HepG2 (cell line): ENCODE measurements around the gene CSNK1D. TPM values are rescaled to one million over a fixed set of nuclear protein-coding genes. Genes with fewer than 3 reads are reported as not detected.

ENCODE experiments used
- RORA ChIP-seq: sonication (generic); formaldehyde crosslinking; IDR thresholded peaks from 2 replicates; pipeline ENCODE4 v1.5.0; 2020; ENCODE audit warnings: mild to moderate bottlenecking, missing genetic modification reagents, moderate library complexity
- ZC3H13 ChIP-seq: sonication (generic); formaldehyde crosslinking; IDR thresholded peaks from 2 replicates; pipeline ENCODE4 v1.8.1; 2023; ENCODE audit warnings: mild to moderate bottlenecking, missing genetic modification reagents, moderate library complexity
- ZNF546 ChIP-seq: sonication (generic); formaldehyde crosslinking; conservative IDR thresholded peaks from 2 replicates; pipeline ENCODE4 v1.8.1; 2023; ENCODE audit warnings: mild to moderate bottlenecking, missing genetic modification reagents
- polyA plus RNA-seq, 8 experiments: library from polyadenylated mRNA; depleted of rRNA in 3 of 8; stranded (reverse) in 7 of 8; unstranded in 1 of 8; fragments of >200 nt; fragmentation: Illumina TruSeq in 4 of 8; extraction: Trizol in 4 of 8; gene quantifications; 2 replicates each; pipeline versions ENCODE4 v1.2.1 to v1.2.3, GENCODE V29; 2011 to 2016; ENCODE audit warnings: low read depth in 4 of 8, missing spikeins in 1 of 8, mixed read lengths in 1 of 8; ENCODE audit not compliant: insufficient read depth in 1 of 8
- total RNA-seq, 5 experiments: library from RNA; depleted of rRNA; stranded (reverse); fragments of >200 nt; fragmentation: Illumina TruSeq; extraction: Trizol; gene quantifications; 2 replicates each; pipeline ENCODE4 v1.2.3, GENCODE V29; 2016; ENCODE audit warnings: low read depth in 1 of 5
- TF ChIP-seq, protein P1 (sequence below): sonication (generic); formaldehyde crosslinking; IDR thresholded peaks from 2 replicates; pipeline ENCODE4 v1.5.0; 2020; ENCODE audit warnings: mild to moderate bottlenecking, missing genetic modification reagents, borderline replicate concordance
- TF ChIP-seq, protein P2 (sequence below): IDR thresholded peaks from 2 replicates; pipeline ENCODE4 v1.6.1; 2016; ENCODE audit warnings: missing genetic modification reagents, missing compliant biosample characterization
- TF ChIP-seq, protein P3 (sequence below): sonication (generic); formaldehyde crosslinking; IDR thresholded peaks from 2 replicates; pipeline ENCODE4 v1.4.0; 2020; ENCODE audit warnings: mild to moderate bottlenecking, missing genetic modification reagents
- TF ChIP-seq, protein P4 (sequence below): sonication (generic); formaldehyde crosslinking; IDR thresholded peaks from 2 replicates; pipeline ENCODE4 v1.8.0; 2022; ENCODE audit warnings: mild to moderate bottlenecking, missing genetic modification reagents; ENCODE audit not compliant: insufficient replicate concordance
- TF ChIP-seq, protein P5 (sequence below): sonication (generic); formaldehyde crosslinking; IDR thresholded peaks from 2 replicates; pipeline ENCODE4 v1.4.0; 2020; ENCODE audit warnings: mild to moderate bottlenecking, missing genetic modification reagents

CSNK1D gene
- total and polyA plus RNA-seq, 2 of the 13 experiments (the other 11 are each of a cell fraction or from before 2014, with no cell fraction given) = 31.5 to 128 TPM

DNA sequence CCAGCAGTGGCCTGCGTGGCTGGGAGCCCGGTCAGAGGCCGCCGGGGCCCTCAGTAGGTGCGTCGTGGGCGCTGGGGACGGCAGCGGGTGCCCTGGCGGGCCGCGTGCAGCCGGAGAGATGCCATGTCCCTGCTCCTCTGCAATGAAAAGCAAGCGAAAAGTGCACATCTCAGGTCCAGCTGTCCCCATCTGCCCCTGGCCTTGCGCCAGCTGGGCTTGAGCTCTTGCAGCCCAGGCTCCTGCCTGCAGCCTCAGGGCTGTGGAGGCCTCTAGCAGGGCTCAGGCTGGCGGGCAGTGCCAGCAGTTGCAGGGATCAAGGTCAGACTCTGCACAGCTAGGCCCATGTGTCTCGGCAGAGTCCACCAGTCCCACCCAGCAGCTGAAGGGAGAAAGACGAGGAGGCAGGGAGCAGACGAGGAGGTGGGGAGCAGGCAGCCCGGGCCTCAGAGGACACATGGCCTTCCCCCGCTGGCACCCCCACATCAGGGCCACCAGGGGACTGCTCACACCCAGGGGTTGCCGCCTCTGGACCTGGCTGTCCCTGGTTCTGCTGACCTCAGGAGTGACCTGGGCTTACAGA is 33.5 kb downstream of the CSNK1D start (continued):
- TF ChIP-seq, protein P1, sequence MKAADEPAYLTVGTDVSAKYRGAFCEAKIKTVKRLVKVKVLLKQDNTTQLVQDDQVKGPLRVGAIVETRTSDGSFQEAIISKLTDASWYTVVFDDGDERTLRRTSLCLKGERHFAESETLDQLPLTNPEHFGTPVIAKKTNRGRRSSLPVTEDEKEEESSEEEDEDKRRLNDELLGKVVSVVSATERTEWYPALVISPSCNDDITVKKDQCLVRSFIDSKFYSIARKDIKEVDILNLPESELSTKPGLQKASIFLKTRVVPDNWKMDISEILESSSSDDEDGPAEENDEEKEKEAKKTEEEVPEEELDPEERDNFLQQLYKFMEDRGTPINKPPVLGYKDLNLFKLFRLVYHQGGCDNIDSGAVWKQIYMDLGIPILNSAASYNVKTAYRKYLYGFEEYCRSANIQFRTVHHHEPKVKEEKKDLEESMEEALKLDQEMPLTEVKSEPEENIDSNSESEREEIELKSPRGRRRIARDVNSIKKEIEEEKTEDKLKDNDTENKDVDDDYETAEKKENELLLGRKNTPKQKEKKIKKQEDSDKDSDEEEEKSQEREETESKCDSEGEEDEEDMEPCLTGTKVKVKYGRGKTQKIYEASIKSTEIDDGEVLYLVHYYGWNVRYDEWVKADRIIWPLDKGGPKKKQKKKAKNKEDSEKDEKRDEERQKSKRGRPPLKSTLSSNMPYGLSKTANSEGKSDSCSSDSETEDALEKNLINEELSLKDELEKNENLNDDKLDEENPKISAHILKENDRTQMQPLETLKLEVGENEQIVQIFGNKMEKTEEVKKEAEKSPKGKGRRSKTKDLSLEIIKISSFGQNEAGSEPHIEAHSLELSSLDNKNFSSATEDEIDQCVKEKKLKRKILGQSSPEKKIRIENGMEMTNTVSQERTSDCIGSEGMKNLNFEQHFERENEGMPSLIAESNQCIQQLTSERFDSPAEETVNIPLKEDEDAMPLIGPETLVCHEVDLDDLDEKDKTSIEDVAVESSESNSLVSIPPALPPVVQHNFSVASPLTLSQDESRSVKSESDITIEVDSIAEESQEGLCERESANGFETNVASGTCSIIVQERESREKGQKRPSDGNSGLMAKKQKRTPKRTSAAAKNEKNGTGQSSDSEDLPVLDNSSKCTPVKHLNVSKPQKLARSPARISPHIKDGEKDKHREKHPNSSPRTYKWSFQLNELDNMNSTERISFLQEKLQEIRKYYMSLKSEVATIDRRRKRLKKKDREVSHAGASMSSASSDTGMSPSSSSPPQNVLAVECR (CRISPR knock-in tag) = peak; percentile 75
- TF ChIP-seq, protein P2, sequence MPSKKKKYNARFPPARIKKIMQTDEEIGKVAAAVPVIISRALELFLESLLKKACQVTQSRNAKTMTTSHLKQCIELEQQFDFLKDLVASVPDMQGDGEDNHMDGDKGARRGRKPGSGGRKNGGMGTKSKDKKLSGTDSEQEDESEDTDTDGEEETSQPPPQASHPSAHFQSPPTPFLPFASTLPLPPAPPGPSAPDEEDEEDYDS = no peak
- TF ChIP-seq, protein P3, sequence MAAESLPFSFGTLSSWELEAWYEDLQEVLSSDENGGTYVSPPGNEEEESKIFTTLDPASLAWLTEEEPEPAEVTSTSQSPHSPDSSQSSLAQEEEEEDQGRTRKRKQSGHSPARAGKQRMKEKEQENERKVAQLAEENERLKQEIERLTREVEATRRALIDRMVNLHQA (CRISPR knock-in tag) = no peak
- TF ChIP-seq ZNF546 (CRISPR knock-in tag) (no peak), ZC3H13 (peak; percentile 92; the same call in 1 of the 2 replicates), RORA (CRISPR knock-in tag) (no peak)
- TF ChIP-seq, protein P4, sequence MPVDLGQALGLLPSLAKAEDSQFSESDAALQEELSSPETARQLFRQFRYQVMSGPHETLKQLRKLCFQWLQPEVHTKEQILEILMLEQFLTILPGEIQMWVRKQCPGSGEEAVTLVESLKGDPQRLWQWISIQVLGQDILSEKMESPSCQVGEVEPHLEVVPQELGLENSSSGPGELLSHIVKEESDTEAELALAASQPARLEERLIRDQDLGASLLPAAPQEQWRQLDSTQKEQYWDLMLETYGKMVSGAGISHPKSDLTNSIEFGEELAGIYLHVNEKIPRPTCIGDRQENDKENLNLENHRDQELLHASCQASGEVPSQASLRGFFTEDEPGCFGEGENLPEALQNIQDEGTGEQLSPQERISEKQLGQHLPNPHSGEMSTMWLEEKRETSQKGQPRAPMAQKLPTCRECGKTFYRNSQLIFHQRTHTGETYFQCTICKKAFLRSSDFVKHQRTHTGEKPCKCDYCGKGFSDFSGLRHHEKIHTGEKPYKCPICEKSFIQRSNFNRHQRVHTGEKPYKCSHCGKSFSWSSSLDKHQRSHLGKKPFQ (CRISPR knock-in tag) = peak; percentile 79
- TF ChIP-seq, protein P5, sequence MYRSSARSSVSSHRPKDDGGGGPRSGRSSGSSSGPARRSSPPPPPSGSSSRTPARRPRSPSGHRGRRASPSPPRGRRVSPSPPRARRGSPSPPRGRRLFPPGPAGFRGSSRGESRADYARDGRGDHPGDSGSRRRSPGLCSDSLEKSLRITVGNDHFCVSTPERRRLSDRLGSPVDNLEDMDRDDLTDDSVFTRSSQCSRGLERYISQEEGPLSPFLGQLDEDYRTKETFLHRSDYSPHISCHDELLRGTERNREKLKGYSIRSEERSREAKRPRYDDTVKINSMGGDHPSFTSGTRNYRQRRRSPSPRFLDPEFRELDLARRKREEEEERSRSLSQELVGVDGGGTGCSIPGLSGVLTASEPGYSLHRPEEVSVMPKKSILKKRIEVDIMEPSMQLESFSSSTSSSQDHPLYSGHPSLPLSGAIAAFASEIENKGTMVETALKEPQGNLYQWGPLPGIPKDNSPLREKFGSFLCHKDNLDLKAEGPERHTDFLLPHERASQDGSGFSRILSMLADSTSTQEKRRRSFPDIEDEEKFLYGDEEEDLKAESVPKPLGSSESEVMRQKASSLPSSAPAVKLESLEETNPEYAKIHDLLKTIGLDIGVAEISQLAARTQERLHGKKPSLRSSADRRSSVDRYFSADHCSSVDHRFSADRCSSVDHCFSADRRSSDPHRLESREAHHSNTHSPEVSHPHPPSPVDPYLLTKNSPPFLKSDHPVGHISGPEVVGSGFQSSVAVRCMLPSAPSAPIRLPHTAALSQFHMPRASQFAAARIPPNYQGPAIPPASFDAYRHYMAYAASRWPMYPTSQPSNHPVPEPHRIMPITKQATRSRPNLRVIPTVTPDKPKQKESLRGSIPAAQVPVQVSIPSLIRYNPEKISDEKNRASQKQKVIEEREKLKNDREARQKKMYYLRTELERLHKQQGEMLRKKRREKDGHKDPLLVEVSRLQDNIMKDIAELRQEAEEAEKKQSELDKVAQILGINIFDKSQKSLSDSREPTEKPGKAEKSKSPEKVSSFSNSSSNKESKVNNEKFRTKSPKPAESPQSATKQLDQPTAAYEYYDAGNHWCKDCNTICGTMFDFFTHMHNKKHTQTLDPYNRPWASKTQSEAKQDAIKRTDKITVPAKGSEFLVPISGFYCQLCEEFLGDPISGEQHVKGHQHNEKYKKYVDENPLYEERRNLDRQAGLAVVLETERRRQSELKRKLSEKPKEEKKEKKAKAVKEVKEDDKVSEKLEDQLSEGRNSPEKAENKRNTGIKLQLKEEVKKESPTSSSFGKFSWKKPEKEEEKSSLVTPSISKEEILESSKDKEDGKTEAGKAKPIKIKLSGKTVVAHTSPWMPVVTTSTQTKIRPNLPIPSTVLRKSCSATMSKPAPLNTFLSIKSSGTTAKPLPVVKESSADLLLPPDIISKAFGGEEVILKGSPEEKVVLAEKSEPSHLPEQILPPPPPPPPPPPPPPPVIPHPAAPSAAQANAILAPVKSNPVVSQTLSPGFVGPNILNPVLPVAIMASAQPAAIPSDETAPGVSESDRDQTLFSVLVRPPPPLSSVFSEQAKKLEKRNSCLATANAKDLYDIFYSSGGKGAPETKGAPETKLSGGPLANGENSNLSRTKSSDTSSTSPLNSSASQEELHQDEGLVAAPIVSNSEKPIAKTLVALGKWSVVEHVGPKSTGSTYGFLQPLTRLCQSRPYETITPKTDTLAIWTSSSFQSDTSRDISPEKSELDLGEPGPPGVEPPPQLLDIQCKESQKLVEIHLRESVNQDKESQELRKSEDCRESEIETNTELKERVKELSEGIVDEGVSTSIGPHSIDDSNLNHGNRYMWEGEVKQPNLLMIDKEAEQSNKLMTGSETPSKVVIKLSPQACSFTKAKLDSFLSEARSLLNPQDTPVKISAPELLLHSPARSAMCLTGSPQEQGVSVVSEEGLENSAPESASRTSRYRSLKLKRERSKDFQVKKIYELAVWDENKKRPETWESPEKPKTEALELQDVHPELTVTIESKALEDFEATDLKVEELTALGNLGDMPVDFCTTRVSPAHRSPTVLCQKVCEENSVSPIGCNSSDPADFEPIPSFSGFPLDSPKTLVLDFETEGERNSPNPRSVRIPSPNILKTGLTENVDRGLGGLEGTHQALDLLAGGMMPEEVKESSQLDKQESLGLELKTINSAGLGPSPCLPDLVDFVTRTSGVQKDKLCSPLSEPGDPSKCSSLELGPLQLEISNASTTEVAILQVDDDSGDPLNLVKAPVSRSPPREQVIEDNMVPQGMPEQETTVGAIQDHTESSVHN (CRISPR knock-in tag) = no peak; the same call in none of the 2 replicates
